OCI-LY7 (cell line): ENCODE measurements around the gene RAET1E. TPM values are rescaled to one million over a fixed set of nuclear protein-coding genes. Genes with fewer than 3 reads are reported as not detected.

Source experiments
- BruUV-seq: library from RNA; stranded (reverse); fragments of 400-500 nt; replicated peaks from 2 replicates; lab custom pipeline; 2021; lab: Mats Ljungman, UMichigan
- CTCF ChIA-PET: fragments of 300-600 bp; sonication (Branson Sonifier 250); formaldehyde crosslinking; loops from one replicate; lab custom pipeline; 2022; ENCODE audit warnings: antibody characterized with exemption; ENCODE audit not compliant: unreplicated experiment; lab: Charles Lee
- POLR2A ChIA-PET: fragments of 300-600 bp; sonication (Branson Sonifier 250); formaldehyde crosslinking; loops from one replicate; lab custom pipeline; 2022; ENCODE audit warnings: antibody characterized with exemption; lab: Charles Lee
- DNase-seq: peaks from one replicate; pipeline ENCODE4 v3.0.0-alpha.2; 2015; ENCODE audit warnings: low spot score
- H2AFZ ChIP-seq: fragments of 200-600 bp; sonication (generic), shearing (Covaris generic); 2 replicates; pipeline ENCODE4 v1.6.1; 2014; ENCODE audit warnings: mild to moderate bottlenecking, antibody characterized with exemption, low read length, moderate library complexity
- H3K27ac ChIP-seq: fragments of 200-600 bp; sonication (generic); 2 replicates; pipeline ENCODE4 v1.5.1; 2014; ENCODE audit warnings: mixed run types, low read depth, mild to moderate bottlenecking, moderate library complexity, low read length, inconsistent platforms; ENCODE audit not compliant: poor library complexity, severe bottlenecking
- H3K36me3 ChIP-seq: fragments of 200-600 bp; sonication (generic); 2 replicates; pipeline ENCODE4 v1.6.1; 2014; ENCODE audit warnings: mild to moderate bottlenecking, antibody characterized with exemption, low read length, moderate library complexity, mixed read lengths; ENCODE audit not compliant: insufficient read depth
- H3K4me1 ChIP-seq: fragments of 200-600 bp; sonication (generic); 2 replicates; pipeline ENCODE4 v1.5.1; 2014; ENCODE audit warnings: mild to moderate bottlenecking, low read length; ENCODE audit not compliant: insufficient read depth, poor library complexity, severe bottlenecking
- H3K4me2 ChIP-seq: fragments of 200-600 bp; sonication (generic); 2 replicates; pipeline ENCODE4 v1.6.1; 2014; ENCODE audit warnings: mild to moderate bottlenecking, low read length
- H3K4me3 ChIP-seq: fragments of 200-600 bp; sonication (generic); 2 replicates; pipeline ENCODE4 v1.5.1; 2014; ENCODE audit warnings: mild to moderate bottlenecking, low read depth, low read length; ENCODE audit not compliant: poor library complexity, severe bottlenecking
- H3K79me2 ChIP-seq: fragments of 200-600 bp; sonication (generic); 2 replicates; pipeline ENCODE4 v1.6.1; 2016; ENCODE audit warnings: low read depth, mild to moderate bottlenecking, low read length, moderate library complexity, mixed read lengths; ENCODE audit not compliant: insufficient read depth
- H3K9me2 ChIP-seq: fragments of 200-600 bp; sonication (generic); 2 replicates; pipeline ENCODE4 v1.6.1; 2016; ENCODE audit warnings: mild to moderate bottlenecking, low read length, mixed read lengths; ENCODE audit not compliant: insufficient read depth
- H3K9me3 ChIP-seq: fragments of 200-600 bp; sonication (generic); 2 replicates; pipeline ENCODE4 v1.6.1; 2014; ENCODE audit warnings: mild to moderate bottlenecking, mixed run types, low read length, mixed read lengths
- H4K20me1 ChIP-seq: fragments of 200-600 bp; sonication (generic); 2 replicates; pipeline ENCODE4 v1.6.1; 2014; ENCODE audit warnings: mild to moderate bottlenecking, antibody characterized with exemption, low read length, moderate library complexity, mixed read lengths; ENCODE audit not compliant: insufficient read depth
- EZH2phosphoT487 ChIP-seq: fragments of 200-600 bp; sonication (generic); IDR thresholded peaks from 2 replicates; pipeline ENCODE4 v1.6.1; 2018; ENCODE audit warnings: low read depth, borderline replicate concordance, mild to moderate bottlenecking, mixed run types, antibody characterized with exemption, low read length, moderate library complexity, mixed read lengths
- intact Hi-C: fragments of 100-400 bp; cut with micrococcal nuclease; formaldehyde crosslinking; loops from one replicate; pipeline ENCODE4 v1.10.0; 2022; ENCODE audit not compliant: unreplicated experiment
- total RNA-seq, 2 experiments: library from RNA; depleted of rRNA in 1 of 2; stranded (reverse); fragments of >200 nt in 1 of 2; shearing (Covaris generic) in 1 of 2; gene quantifications; 2 replicates each; pipeline ENCODE4 v1.2.3, GENCODE V29; 2014 to 2022
- TF ChIP-seq, protein P1 (sequence below): fragments of 200-600 bp; sonication (generic); conservative IDR thresholded peaks from 2 replicates; pipeline ENCODE4 v1.5.1; 2014; ENCODE audit warnings: mild to moderate bottlenecking, antibody characterized with exemption, low read length, moderate library complexity, mixed read lengths

The RAET1E gene
- total RNA-seq, 2 experiments from 2014 or later: not detected

DNA sequence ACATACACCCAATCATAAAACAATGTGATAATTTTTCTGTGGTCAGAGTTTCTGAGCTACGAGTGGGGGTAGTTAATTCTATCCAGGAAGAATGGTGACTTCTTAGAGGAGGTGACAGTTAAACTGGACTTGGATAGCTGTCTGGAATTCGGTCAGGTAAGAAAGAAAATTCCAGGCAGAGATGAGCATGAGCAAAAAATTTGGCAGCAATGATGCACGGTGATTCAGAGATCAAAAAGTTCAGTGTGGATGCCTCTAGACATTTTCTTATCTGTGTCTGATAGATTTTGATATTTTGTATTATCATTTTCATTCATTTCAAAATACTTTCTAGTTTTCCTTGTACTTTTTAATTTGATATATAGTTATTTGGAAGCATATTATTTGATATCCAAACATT lies 12.0 kb downstream of the RAET1E start:
- DNase-seq: no peak
- H3K4me3 ChIP-seq: no peak overlapping the region
- intact Hi-C loops: no loop called here
- H3K79me2 ChIP-seq: no peaks in the 10 kb centered on the region
- ChIA-PET POLR2A (no interaction called here), CTCF (no interaction called here)
- H3K36me3 ChIP-seq: no peaks in the 10 kb centered on the region
- no peak overlapping the region for H3K27ac ChIP-seq
- no peak overlapping the region for H3K4me2 ChIP-seq
- BruUV-seq: no TSS peak
- H2AFZ ChIP-seq: no peak overlapping the region
- no peaks in the 10 kb centered on the region for H3K9me2 ChIP-seq
- H4K20me1 ChIP-seq: no peaks in the 10 kb centered on the region
- no peaks in the 10 kb centered on the region for H3K9me3 ChIP-seq
- no peaks in the 10 kb centered on the region for H3K4me1 ChIP-seq
- TF ChIP-seq, protein P1, sequence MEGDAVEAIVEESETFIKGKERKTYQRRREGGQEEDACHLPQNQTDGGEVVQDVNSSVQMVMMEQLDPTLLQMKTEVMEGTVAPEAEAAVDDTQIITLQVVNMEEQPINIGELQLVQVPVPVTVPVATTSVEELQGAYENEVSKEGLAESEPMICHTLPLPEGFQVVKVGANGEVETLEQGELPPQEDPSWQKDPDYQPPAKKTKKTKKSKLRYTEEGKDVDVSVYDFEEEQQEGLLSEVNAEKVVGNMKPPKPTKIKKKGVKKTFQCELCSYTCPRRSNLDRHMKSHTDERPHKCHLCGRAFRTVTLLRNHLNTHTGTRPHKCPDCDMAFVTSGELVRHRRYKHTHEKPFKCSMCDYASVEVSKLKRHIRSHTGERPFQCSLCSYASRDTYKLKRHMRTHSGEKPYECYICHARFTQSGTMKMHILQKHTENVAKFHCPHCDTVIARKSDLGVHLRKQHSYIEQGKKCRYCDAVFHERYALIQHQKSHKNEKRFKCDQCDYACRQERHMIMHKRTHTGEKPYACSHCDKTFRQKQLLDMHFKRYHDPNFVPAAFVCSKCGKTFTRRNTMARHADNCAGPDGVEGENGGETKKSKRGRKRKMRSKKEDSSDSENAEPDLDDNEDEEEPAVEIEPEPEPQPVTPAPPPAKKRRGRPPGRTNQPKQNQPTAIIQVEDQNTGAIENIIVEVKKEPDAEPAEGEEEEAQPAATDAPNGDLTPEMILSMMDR: no peak
- TF ChIP-seq EZH2phosphoT487: no peak

DNA sequence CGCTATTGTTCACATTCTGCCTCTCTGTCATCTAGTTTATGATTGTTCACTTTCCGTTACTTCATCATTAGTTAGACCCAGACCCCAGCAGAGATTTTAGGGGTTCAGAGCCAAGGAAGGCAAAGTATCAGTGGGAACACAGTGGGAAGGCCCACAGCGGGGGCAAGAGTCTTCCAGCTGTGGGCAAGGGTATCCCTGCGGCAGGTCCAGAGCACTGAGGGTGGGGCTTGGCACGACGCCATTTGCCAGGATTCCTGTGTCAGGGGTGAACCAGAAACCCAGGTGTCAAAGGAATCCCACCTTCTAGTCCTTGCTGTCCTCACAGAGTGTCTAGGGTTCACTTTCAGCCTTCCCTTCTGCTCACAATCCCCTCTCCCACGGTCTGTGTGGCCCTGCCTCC lies 13.3 kb downstream of the RAET1E start:
- TF ChIP-seq EZH2phosphoT487: no peak
- TF ChIP-seq, protein P1: no peak
- Histone ChIP-seq H3K9me2 (no peaks in the 10 kb centered on the region), H2AFZ (no peak overlapping the region), H3K4me1 (no peaks in the 10 kb centered on the region), H3K27ac (no peak overlapping the region), H3K36me3 (no peaks in the 10 kb centered on the region), H3K4me3 (no peak overlapping the region), H4K20me1 (no peaks in the 10 kb centered on the region), H3K79me2 (no peaks in the 10 kb centered on the region), H3K4me2 (no peak overlapping the region), H3K9me3 (no peaks in the 10 kb centered on the region)
- ChIA-PET POLR2A (no interaction called here), CTCF (no interaction called here)
- DNase-seq: no peak
- intact Hi-C loops: no loop called here
- no TSS peak for BruUV-seq

DNA sequence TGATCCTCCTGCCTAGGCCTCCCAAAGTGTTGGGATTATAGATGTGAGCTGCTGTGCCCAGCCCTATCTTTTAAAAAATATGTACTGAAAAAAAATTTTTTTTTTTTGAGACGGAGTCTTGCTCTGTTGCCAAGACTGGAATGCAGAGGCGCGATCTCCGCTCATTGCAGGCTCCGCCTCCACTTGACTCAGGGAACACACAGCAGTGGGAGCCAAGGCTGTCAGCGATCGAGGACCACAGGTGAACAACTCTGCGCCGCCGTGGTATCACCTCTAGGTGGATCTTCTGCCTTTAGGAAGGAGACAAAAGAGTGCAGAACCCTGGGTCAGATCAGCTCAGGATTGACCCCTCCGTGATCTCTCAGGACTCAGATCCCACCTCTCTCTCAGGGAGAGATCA lies 13.7 kb downstream of the RAET1E start:
- no peak overlapping the region for H3K27ac ChIP-seq
- TF ChIP-seq, protein P1: no peak
- TF ChIP-seq EZH2phosphoT487: no peak

More for the DNA sequence above, 13.7 kb downstream of the RAET1E start:
- H3K9me3 ChIP-seq: no peaks in the 10 kb centered on the region
- DNase-seq: no peak
- ChIA-PET CTCF (no interaction called here), POLR2A (no interaction called here)
- no peak overlapping the region for H3K4me2 ChIP-seq
- no peaks in the 10 kb centered on the region for H4K20me1 ChIP-seq
- no peak overlapping the region for H3K4me3 ChIP-seq
- no peaks in the 10 kb centered on the region for H3K9me2 ChIP-seq
- intact Hi-C loops: no loop called here
- no peaks in the 10 kb centered on the region for H3K36me3 ChIP-seq
- H3K79me2 ChIP-seq: no peaks in the 10 kb centered on the region
- BruUV-seq: no TSS peak
- H3K4me1 ChIP-seq: no peaks in the 10 kb centered on the region
- no peak overlapping the region for H2AFZ ChIP-seq
